H1 (cell line): ENCODE results near the gene KLF7. TPM values are rescaled to one million over a fixed set of nuclear protein-coding genes. Genes with fewer than 3 reads are reported as not detected.

Source experiments
- CTCF ChIA-PET: fragments of 300-600 bp; sonication (Branson Sonifier 250); formaldehyde crosslinking; loops from one replicate; lab custom pipeline; 2021; ENCODE audit not compliant: partially characterized antibody; lab: Charles Lee
- POLR2A ChIA-PET: fragments of 300-600 bp; sonication (Branson Sonifier 250); formaldehyde crosslinking; loops from one replicate; lab custom pipeline; 2021; ENCODE audit warnings: inconsistent platforms; ENCODE audit not compliant: partially characterized antibody; lab: Charles Lee
- DNase-seq, 2 experiments: peaks; one replicate each; pipeline versions ENCODE4 v3.0.0 to v3.0.0-alpha.2; 2010 to 2022; ENCODE audit warnings: low spot score in 2 of 2, low read depth in 1 of 2, mixed read lengths in 1 of 2
- FAIRE-seq: peaks from 2 replicates; lab custom pipeline; 2011; peaks lifted over from hg19 to GRCh38; lab: Jason Lieb, UNC
- H2AFZ ChIP-seq: 2 replicates; pipeline ENCODE4 v1.8.1; 2012; ENCODE audit warnings: low read length, inconsistent platforms
- H2AK5ac ChIP-seq: 2 replicates; pipeline ENCODE4 v1.6.1; 2013; ENCODE audit warnings: low read depth, low read length
- H2BK120ac ChIP-seq: replicated peaks from 2 replicates; pipeline ENCODE3; 2013; ENCODE audit warnings: low read depth, low read length, inconsistent platforms
- H2BK12ac ChIP-seq: 2 replicates; pipeline ENCODE4 v1.6.1; 2013; ENCODE audit warnings: low read depth, low read length
- H2BK15ac ChIP-seq: 2 replicates; pipeline ENCODE4 v1.6.1; 2013; ENCODE audit warnings: low read length
- H2BK20ac ChIP-seq: 2 replicates; pipeline ENCODE4 v1.6.1; 2013; ENCODE audit warnings: low read length
- H2BK5ac ChIP-seq: 2 replicates; pipeline ENCODE4 v1.6.1; 2013; ENCODE audit warnings: low read depth, low read length
- H3K14ac ChIP-seq: 2 replicates; pipeline ENCODE4 v1.6.1; 2013; ENCODE audit warnings: inconsistent platforms; ENCODE audit not compliant: insufficient read length
- H3K18ac ChIP-seq: 2 replicates; pipeline ENCODE4 v1.6.1; 2013; ENCODE audit warnings: low read length; ENCODE audit errors: extremely low read depth
- H3K23ac ChIP-seq: 2 replicates; pipeline ENCODE4 v1.6.1; 2013; ENCODE audit warnings: inconsistent platforms; ENCODE audit not compliant: insufficient read length
- H3K23me2 ChIP-seq: 2 replicates; pipeline ENCODE4 v1.6.1; 2013; ENCODE audit warnings: low read depth, low read length
- H3K27ac ChIP-seq: 2 replicates; pipeline ENCODE4 v1.6.1; 2011; ENCODE audit warnings: low read depth, low read length, inconsistent platforms
- H3K27me3 ChIP-seq, 4 experiments: replicated peaks in 1 of 4; 1 replicate in 1 of 4; 2 replicates in 3 of 4; pipeline versions ENCODE4 v1.6.1 to v1.8.1; 2011 to 2013; ENCODE audit warnings: low read length in 3 of 4, mild to moderate bottlenecking in 3 of 4, inconsistent platforms in 2 of 4, mixed read lengths in 2 of 4, moderate library complexity in 1 of 4; ENCODE audit not compliant: control insufficient read depth in 3 of 4, insufficient read depth in 3 of 4; ENCODE audit errors: extremely low read depth in 1 of 4
- H3K36me3 ChIP-seq, 4 experiments: 2 replicates each; pipeline versions ENCODE4 v1.6.1 to v1.8.1; 2011 to 2013; ENCODE audit warnings: mild to moderate bottlenecking in 4 of 4, low read length in 3 of 4, moderate library complexity in 2 of 4, control low read depth in 1 of 4, inconsistent platforms in 1 of 4; ENCODE audit not compliant: insufficient read depth in 4 of 4, control insufficient read depth in 2 of 4
- H3K4ac ChIP-seq: replicated peaks from 2 replicates; pipeline ENCODE3; 2013; ENCODE audit warnings: low read length, low read depth, mixed read lengths, inconsistent platforms; ENCODE audit not compliant: insufficient read length
- H3K4me1 ChIP-seq, 4 experiments: replicated peaks in 1 of 4; 1 replicate in 1 of 4; 2 replicates in 3 of 4; pipeline versions ENCODE4 v1.6.1 to v1.8.1; 2011 to 2013; ENCODE audit warnings: low read length in 3 of 4, inconsistent platforms in 2 of 4, mixed read lengths in 1 of 4; ENCODE audit not compliant: insufficient read depth in 4 of 4, control insufficient read depth in 3 of 4
- H3K4me2 ChIP-seq, 2 experiments: 2 replicates each; pipeline versions ENCODE4 v1.6.1 to v1.8.1; 2011 to 2013; ENCODE audit warnings: low read depth in 2 of 2, low read length in 2 of 2, control low read depth in 1 of 2, inconsistent platforms in 1 of 2, mild to moderate bottlenecking in 1 of 2; ENCODE audit not compliant: insufficient read depth in 1 of 2
- H3K4me3 ChIP-seq, 4 experiments: fragments of 200-600, 300-600 bp in 1 of 4; sonication (generic), shearing (Covaris generic), sonication (Bioruptor Twin) in 1 of 4; 2 replicates each; pipeline versions ENCODE4 v1.5.1 to v1.8.1; 2011 to 2016; ENCODE audit warnings: low read length in 4 of 4, low read depth in 3 of 4, control low read depth in 2 of 4, inconsistent platforms in 2 of 4, mild to moderate bottlenecking in 2 of 4, mixed read lengths in 1 of 4, moderate library complexity in 1 of 4; ENCODE audit not compliant: insufficient read depth in 2 of 4; ENCODE audit errors: extremely low read depth in 1 of 4
- H3K56ac ChIP-seq: replicated peaks from 2 replicates; pipeline ENCODE3; 2013; ENCODE audit warnings: low read depth, mild to moderate bottlenecking, mixed read lengths, low read length, inconsistent platforms; ENCODE audit not compliant: insufficient read length
- H3K79me1 ChIP-seq: 2 replicates; pipeline ENCODE4 v1.6.1; 2013; ENCODE audit warnings: low read depth, low read length, control low read depth
- H3K79me2 ChIP-seq, 2 experiments: 2 replicates each; pipeline versions ENCODE4 v1.6.1 to v1.8.1; 2012 to 2013; ENCODE audit warnings: low read length in 2 of 2, mild to moderate bottlenecking in 2 of 2, inconsistent platforms in 1 of 2; ENCODE audit not compliant: insufficient read depth in 2 of 2, control insufficient read depth in 1 of 2
- H3K9ac ChIP-seq, 4 experiments: replicated peaks in 1 of 4; 1 replicate in 1 of 4; 2 replicates in 3 of 4; pipeline versions ENCODE4 v1.6.1 to v1.8.1; 2011 to 2013; ENCODE audit warnings: low read depth in 3 of 4, low read length in 3 of 4, control low read depth in 2 of 4, mild to moderate bottlenecking in 2 of 4, moderate library complexity in 2 of 4, inconsistent platforms in 1 of 4; ENCODE audit errors: extremely low read depth in 1 of 4
- H3K9me3 ChIP-seq, 2 experiments: 2 replicates each; pipeline versions ENCODE4 v1.6.1 to v1.8.1; 2012 to 2013; ENCODE audit warnings: mild to moderate bottlenecking in 2 of 2, moderate library complexity in 2 of 2, control low read depth in 1 of 2, inconsistent platforms in 1 of 2, low read depth in 1 of 2, low read length in 1 of 2, mixed read lengths in 1 of 2; ENCODE audit not compliant: insufficient read depth in 2 of 2
- H4K20me1 ChIP-seq, 2 experiments: replicated peaks in 1 of 2; 2 replicates each; pipeline versions ENCODE3 to v1.8.1; 2011 to 2013; ENCODE audit warnings: inconsistent platforms in 2 of 2, low read length in 2 of 2, mild to moderate bottlenecking in 1 of 2; ENCODE audit not compliant: insufficient read depth in 2 of 2, control insufficient read depth in 1 of 2
- H4K5ac ChIP-seq: 2 replicates; pipeline ENCODE4 v1.6.1; 2013; ENCODE audit warnings: low read length, low read depth, mixed read lengths, inconsistent platforms; ENCODE audit not compliant: insufficient read length
- H4K8ac ChIP-seq: 2 replicates; pipeline ENCODE4 v1.8.0; 2013; ENCODE audit warnings: mild to moderate bottlenecking, moderate library complexity, low read length, inconsistent platforms; ENCODE audit not compliant: insufficient read depth; ENCODE audit errors: extremely low read depth
- H4K91ac ChIP-seq: replicated peaks from 2 replicates; pipeline ENCODE3; 2013; ENCODE audit warnings: low read length, mixed read lengths, inconsistent platforms; ENCODE audit not compliant: insufficient read length
- polyA plus RNA-seq, 7 experiments: library from polyadenylated mRNA; depleted of rRNA in 3 of 7; stranded (reverse) in 5 of 7; unstranded in 2 of 7; fragments of >200 nt in 5 of 7; fragments of 200-250 nt in 2 of 7; gene quantifications; 1 replicate in 5 of 7; 2 replicates in 1 of 7; 4 replicates in 1 of 7; pipeline versions ENCODE4 v1.2.1 to v1.2.3, GENCODE V29; 2011 to 2013; ENCODE audit warnings: missing spikeins in 2 of 7, mixed read lengths in 2 of 7
- total RNA-seq: library from RNA; stranded (reverse); fragmentation: NEBNext Ultra II Directional; extraction: Animal tissue kit (Norgen Biotek cat#: 25700); gene quantifications from 2 replicates; pipeline ENCODE4 v1.2.1, GENCODE V29; 2021

The KLF7 gene
- total and polyA plus RNA-seq, 2 of the 8 experiments (the other 6 are each of a cell fraction or from before 2014, with no cell fraction given): 9.6 to 23.3 TPM

DNA sequence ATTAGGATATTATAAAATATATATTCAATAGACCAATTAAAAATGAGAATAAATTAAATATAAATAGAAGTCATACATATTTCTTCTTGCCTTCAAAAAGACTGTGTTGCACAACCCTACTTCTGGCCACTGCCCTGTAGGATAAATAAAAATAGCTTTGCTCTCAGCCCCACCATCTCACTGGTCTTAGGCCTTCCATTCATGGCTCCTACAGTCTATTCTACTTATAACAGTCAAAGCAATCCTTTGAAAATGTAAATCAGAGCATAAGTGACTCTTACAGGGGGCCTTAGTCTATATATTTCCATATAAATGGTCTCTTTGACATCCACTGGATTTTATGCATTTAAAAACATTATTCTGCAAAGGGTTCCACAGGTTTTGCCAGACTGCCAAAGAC is 72.9 kb downstream of the KLF7 start:
- Histone ChIP-seq H3K27me3 (no peaks in the 10 kb centered on the region), H3K79me2 (peaks cover 0 to 9% of the 10 kb centered on the region in 2 experiments; a peak in 1 of 4 replicates), H2BK120ac (no peak overlapping the region), H4K20me1 (no peaks in the 10 kb centered on the region), H3K79me1 (no peaks in the 10 kb centered on the region), H3K9me3 (no peaks in the 10 kb centered on the region), H3K4ac (no peak overlapping the region), H3K56ac (no peak overlapping the region), H3K27ac (no peak overlapping the region; the same call in 1 of the 2 replicates), H2BK5ac (no peak overlapping the region), H3K36me3 (no peaks in the 10 kb centered on the region), H2AK5ac (no peak overlapping the region), H3K4me1 (peaks cover 4 to 32% (median 21%) of the 10 kb centered on the region in 4 experiments), H3K4me2 (peak overlapping the region; percentile 40 to 49; a peak in 2 of 4 replicates), H3K18ac (no peak overlapping the region), H3K9ac (no peak overlapping the region), H3K23me2 (no peaks in the 10 kb centered on the region), H3K4me3 (peak overlapping the region in 1 of 4 experiments; percentile 42; a peak in 1 of 8 replicates), H2BK12ac (no peak overlapping the region), H4K91ac (no peak overlapping the region), H4K8ac (no peak overlapping the region), H3K14ac (no peak overlapping the region), H2AFZ (no peak overlapping the region), H2BK20ac (no peak overlapping the region), H3K23ac (no peak overlapping the region), H2BK15ac (no peak overlapping the region), H4K5ac (no peak overlapping the region)
- FAIRE-seq: no peak
- ChIA-PET POLR2A (interaction anchor here (1.3 kb wide), 1 partner anchor 72 kb away, joined by 3 read pairs; no protein-coding TSS in a partner anchor), CTCF (interaction anchor here (1.2 kb wide), 1 partner anchor 380 kb away, joined by 3 read pairs; no protein-coding TSS in a partner anchor)
- DNase-seq: no peak
